Panc1 (cell line): ENCODE data around the gene GRIK3. TPM values are rescaled to one million over a fixed set of nuclear protein-coding genes. Genes with fewer than 3 reads are reported as not detected.

Source experiments
- ATAC-seq: fragments of 200-7000 bp; cut with Tn5 transposase; 2 replicates; pipeline ENCODE4 v1.9.1; 2020; ENCODE audit warnings: mild to moderate bottlenecking, moderate library complexity
- BruUV-seq: library from RNA; stranded (reverse); fragments of 400-500 nt; replicated peaks from 2 replicates; lab custom pipeline; 2021; lab: Mats Ljungman, UMichigan
- CTCF ChIA-PET: fragments of 300-600 bp; sonication (Branson Sonifier 250); formaldehyde crosslinking; loops from one replicate; lab custom pipeline; 2022; ENCODE audit warnings: antibody characterized with exemption; lab: Charles Lee
- POLR2A ChIA-PET: fragments of 300-600 bp; sonication (Branson Sonifier 250); formaldehyde crosslinking; loops from one replicate; lab custom pipeline; 2022; ENCODE audit warnings: antibody characterized with exemption; lab: Charles Lee
- DNase-seq: peaks from one replicate; pipeline ENCODE4 v3.0.0-alpha.2; 2010; ENCODE audit warnings: low read depth, low spot score
- H3K27ac ChIP-seq: 2 replicates; pipeline ENCODE4 v1.5.1; 2011; ENCODE audit warnings: mild to moderate bottlenecking, low read length, inconsistent platforms
- H3K27me3 ChIP-seq: fragments of 200-500 bp; sonication (Bioruptor generic); 2 replicates; pipeline ENCODE4 v1.6.0; 2014; ENCODE audit warnings: low read length, inconsistent platforms; ENCODE audit not compliant: control insufficient read depth, insufficient read depth
- H3K36me3 ChIP-seq: fragments of 200-500 bp; sonication (Bioruptor generic); 2 replicates; pipeline ENCODE4 v1.5.1; 2014; ENCODE audit warnings: inconsistent platforms, mild to moderate bottlenecking, low read length, moderate library complexity; ENCODE audit not compliant: control insufficient read depth, insufficient read depth
- H3K4me1 ChIP-seq: 2 replicates; pipeline ENCODE4 v1.5.1; 2011; ENCODE audit warnings: inconsistent platforms, mild to moderate bottlenecking, low read length, moderate library complexity; ENCODE audit not compliant: control insufficient read depth, insufficient read depth
- H3K4me3 ChIP-seq, 2 experiments: 2 replicates each; pipeline ENCODE4 v1.5.1; 2011 to 2012; ENCODE audit warnings: low read depth in 2 of 2, low read length in 2 of 2, mild to moderate bottlenecking in 2 of 2, inconsistent platforms in 1 of 2, moderate library complexity in 1 of 2
- H3K9me3 ChIP-seq: fragments of 200-500 bp; sonication (Bioruptor generic); 2 replicates; pipeline ENCODE4 v1.5.1; 2014; ENCODE audit warnings: low read depth, mild to moderate bottlenecking, inconsistent platforms, low read length, moderate library complexity; ENCODE audit not compliant: control insufficient read depth, insufficient read depth
- CTCF ChIP-seq: fragments of 450-650 bp; IDR thresholded peaks from 2 replicates; pipeline ENCODE4 v1.5.1; 2017; ENCODE audit warnings: mild to moderate bottlenecking
- POLR2AphosphoS5 ChIP-seq: IDR thresholded peaks from 2 replicates; pipeline ENCODE4 v1.6.1; 2012; ENCODE audit warnings: mild to moderate bottlenecking, low read depth, low read length, moderate library complexity
- REST ChIP-seq, 2 experiments: IDR thresholded peaks; 2 replicates each; pipeline ENCODE4 v1.6.1; 2011 to 2012; ENCODE audit warnings: low read depth in 2 of 2, control low read depth in 1 of 2, low read length in 1 of 2, mild to moderate bottlenecking in 1 of 2, moderate library complexity in 1 of 2; ENCODE audit not compliant: insufficient read depth in 1 of 2
- SIN3A ChIP-seq: IDR thresholded peaks from 2 replicates; pipeline ENCODE4 v1.6.1; 2012; ENCODE audit warnings: low read depth, mild to moderate bottlenecking, low read length, moderate library complexity, borderline replicate concordance; ENCODE audit not compliant: insufficient read depth
- TCF7L2 ChIP-seq: IDR thresholded peaks from 2 replicates; pipeline ENCODE4 v1.6.1; 2011; ENCODE audit warnings: mild to moderate bottlenecking, low read depth, low read length, inconsistent platforms
- in situ Hi-C: cut with HindIII; loops from 2 replicates; pipeline ENCODE4 v1.10.0; 2016; ENCODE audit warnings: low sequenced_read_pairs, low pct_unique_long_range_greater_than_20kb
- intact Hi-C: fragments of 100-400 bp; cut with micrococcal nuclease; formaldehyde crosslinking; loops from one replicate; pipeline ENCODE4 v1.10.0; 2022; ENCODE audit not compliant: unreplicated experiment
- total RNA-seq: library from RNA; stranded (reverse); gene quantifications from one replicate; pipeline ENCODE4 v1.2.1, GENCODE V29; 2021; ENCODE audit not compliant: unreplicated experiment

Gene GRIK3
- total RNA-seq, 1 experiment from 2014 or later = not detected

- ChIA-PET POLR2A (no interaction called here), CTCF (no interaction called here)
- H3K4me3 ChIP-seq = no peak overlapping the region
- intact Hi-C loops = no loop called here
- H3K27me3 ChIP-seq = no peaks in the 10 kb centered on the region; the same call in 1 of the 2 replicates
- no peaks in the 10 kb centered on the region for H3K4me1 ChIP-seq
- in situ Hi-C loops = no loop called here
- H3K36me3 ChIP-seq = no peaks in the 10 kb centered on the region
- H3K9me3 ChIP-seq = no peaks in the 10 kb centered on the region
- no peak overlapping the region for H3K27ac ChIP-seq
- DNase-seq (no peak), ATAC-seq (no peak)
- BruUV-seq = no TSS peak
- TF ChIP-seq TCF7L2 (no peak), REST (IDR thresholded peaks at IDR 0.05; ENCODE audit: insufficient read depth in 1 of 2, low read depth in 2 of 2, low read length in 1 of 2) (no peak), CTCF (no peak), SIN3A (no peak), POLR2AphosphoS5 (no peak)
These were observed 18.6 kb downstream of the GRIK3 start for GRCh38 chr1:37015713-37016112.

GRCh38 chr1:37012226-37012625, 22.1 kb downstream of the GRIK3 start:
- no peaks in the 10 kb centered on the region for H3K9me3 ChIP-seq
- in situ Hi-C loops (no loop called here), intact Hi-C loops (no loop called here)
- H3K27me3 ChIP-seq = no peaks in the 10 kb centered on the region
- no peak overlapping the region for H3K4me3 ChIP-seq
- no peak for TF ChIP-seq CTCF
- TF ChIP-seq SIN3A = no peak
- no peak for TF ChIP-seq POLR2AphosphoS5
- TF ChIP-seq TCF7L2 = no peak
- no peak for TF ChIP-seq REST (IDR thresholded peaks at IDR 0.05; ENCODE audit: insufficient read depth in 1 of 2, low read depth in 2 of 2, low read length in 1 of 2)
- no TSS peak for BruUV-seq
- no peaks in the 10 kb centered on the region for H3K36me3 ChIP-seq
- POLR2A ChIA-PET = no interaction called here
- CTCF ChIA-PET = no interaction called here
- no peaks in the 10 kb centered on the region for H3K4me1 ChIP-seq
- no peak overlapping the region for H3K27ac ChIP-seq
- no peak for DNase-seq
- no peak for ATAC-seq
